Fibroblast of lung (primary cell): ENCODE results near the gene ANKRD6. TPM values are rescaled to one million over a fixed set of nuclear protein-coding genes. Genes with fewer than 3 reads are reported as not detected.
A peak's percentile ranks its signal among the peaks of the same experiment; 100 is the strongest.

ENCODE experiments used
- DNase-seq, 2 donors: peaks; one replicate each; pipeline versions ENCODE4 v3.0.0 to v3.0.0-alpha.2; 2010; ENCODE audit warnings: low read depth in 2 of 2
- H2AFZ ChIP-seq: 2 replicates; pipeline ENCODE4 v1.5.1; 2012; ENCODE audit warnings: low read length, control low read depth, inconsistent platforms
- H3K27ac ChIP-seq: 2 replicates; pipeline ENCODE4 v1.5.1; 2011; ENCODE audit warnings: low read length, control low read depth; ENCODE audit not compliant: insufficient read depth
- H3K27me3 ChIP-seq: 2 replicates; pipeline ENCODE4 v1.5.1; 2011; ENCODE audit warnings: mild to moderate bottlenecking, low read length; ENCODE audit not compliant: control insufficient read depth, insufficient read depth
- H3K36me3 ChIP-seq: 2 replicates; pipeline ENCODE4 v1.5.1; 2011; ENCODE audit warnings: low read length; ENCODE audit not compliant: control insufficient read depth, insufficient read depth
- H3K4me1 ChIP-seq: 2 replicates; pipeline ENCODE4 v1.5.1; 2011; ENCODE audit warnings: low read length; ENCODE audit not compliant: control insufficient read depth, insufficient read depth; ENCODE audit errors: extremely low read depth
- H3K4me2 ChIP-seq: 2 replicates; pipeline ENCODE4 v1.5.1; 2011; ENCODE audit warnings: low read length, control low read depth; ENCODE audit not compliant: insufficient read depth; ENCODE audit errors: extremely low read depth
- H3K4me3 ChIP-seq, 4 experiments: fragments of 200-600 bp in 1 of 4; sonication (generic) in 1 of 4; replicated peaks in 1 of 4; 2 replicates each; pipeline ENCODE4 v1.5.1; 2011 to 2016; ENCODE audit warnings: low read length in 4 of 4, low read depth in 3 of 4, mild to moderate bottlenecking in 3 of 4, control low read depth in 2 of 4, inconsistent platforms in 1 of 4, mixed read lengths in 1 of 4; ENCODE audit not compliant: insufficient read depth in 1 of 4; ENCODE audit errors: control extremely low read depth in 1 of 4
- H3K79me2 ChIP-seq: 2 replicates; pipeline ENCODE4 v1.5.1; 2012; ENCODE audit warnings: mild to moderate bottlenecking, low read length, inconsistent platforms; ENCODE audit not compliant: control insufficient read depth, insufficient read depth
- H3K9ac ChIP-seq: 2 replicates; pipeline ENCODE4 v1.5.1; 2011; ENCODE audit warnings: mild to moderate bottlenecking, low read length, control low read depth; ENCODE audit not compliant: insufficient read depth
- H3K9me3 ChIP-seq: 2 replicates; pipeline ENCODE4 v1.5.1; 2012; ENCODE audit warnings: low read depth, low read length; ENCODE audit not compliant: control insufficient read depth, insufficient read depth
- H4K20me1 ChIP-seq: 2 replicates; pipeline ENCODE4 v1.5.1; 2011; ENCODE audit warnings: low read length; ENCODE audit not compliant: control insufficient read depth, insufficient read depth; ENCODE audit errors: extremely low read depth
- CTCF ChIP-seq, 2 donors: IDR thresholded peaks in 1 of 2; conservative IDR thresholded peaks in 1 of 2; 1 replicate in 1 of 2; 2 replicates in 1 of 2; pipeline ENCODE4 v1.5.1; 2011 to 2012; ENCODE audit warnings: low read length in 2 of 2, control low read depth in 1 of 2, inconsistent platforms in 1 of 2, low read depth in 1 of 2, mild to moderate bottlenecking in 1 of 2
- EZH2 ChIP-seq: IDR thresholded peaks from 2 replicates; pipeline ENCODE4 v1.5.1; 2012; ENCODE audit warnings: low read length, control low read depth, mild to moderate bottlenecking; ENCODE audit errors: missing control alignments
- polyA plus RNA-seq, 2 donors: library from polyadenylated mRNA; depleted of rRNA in 1 of 2; stranded (reverse) in 1 of 2; unstranded in 1 of 2; fragments of >200 nt; gene quantifications; 2 replicates each; pipeline ENCODE4 v1.2.1, GENCODE V29; 2011 to 2012; ENCODE audit warnings: missing spikeins in 1 of 2
- total RNA-seq: library from RNA; depleted of rRNA; stranded (reverse); fragments of >200 nt; gene quantifications from 2 replicates; pipeline ENCODE4 v1.2.1, GENCODE V29; 2014

The ANKRD6 gene
- total and polyA plus RNA-seq, 2 donors (not counting 1 experiment from before 2014, with no cell fraction given) = 0.39 to 2.3 TPM

- Histone ChIP-seq H3K4me3 (no peak overlapping the region), H3K27ac (no peak overlapping the region), H4K20me1 (no peaks in the 10 kb centered on the region), H3K9me3 (no peaks in the 10 kb centered on the region), H3K4me1 (no peaks in the 10 kb centered on the region), H2AFZ (no peak overlapping the region), H3K36me3 (no peaks in the 10 kb centered on the region), H3K4me2 (peak overlapping the region; percentile 52), H3K79me2 (no peaks in the 10 kb centered on the region), H3K9ac (no peak overlapping the region), H3K27me3 (no peaks in the 10 kb centered on the region)
- TF ChIP-seq CTCF (conservative IDR thresholded peaks at IDR 0.05 in 1 of 2, IDR thresholded peaks at IDR 0.05 in 1 of 2; ENCODE audit: low read depth in 1 of 2, low read length in 2 of 2) = no peak
- no peak for TF ChIP-seq EZH2
- DNase-seq = peak; percentile 15 to 27
Observed at GRCh38 chr6:89475634-89476033, 42.7 kb downstream of the ANKRD6 start.

- H3K4me3 ChIP-seq = no peak overlapping the region
- H3K4me1 ChIP-seq = no peaks in the 10 kb centered on the region
- no peaks in the 10 kb centered on the region for H3K27me3 ChIP-seq
- no peak for DNase-seq
- H2AFZ ChIP-seq = no peak overlapping the region
- no peaks in the 10 kb centered on the region for H3K9me3 ChIP-seq
- no peaks in the 10 kb centered on the region for H3K79me2 ChIP-seq
- H3K27ac ChIP-seq = no peak overlapping the region
- H3K9ac ChIP-seq = no peak overlapping the region
- H4K20me1 ChIP-seq = no peaks in the 10 kb centered on the region
- TF ChIP-seq EZH2 (no peak), CTCF (conservative IDR thresholded peaks at IDR 0.05 in 1 of 2, IDR thresholded peaks at IDR 0.05 in 1 of 2; ENCODE audit: low read depth in 1 of 2, low read length in 2 of 2) (no peak)
- no peaks in the 10 kb centered on the region for H3K36me3 ChIP-seq
- no peak overlapping the region for H3K4me2 ChIP-seq
Observed at GRCh38 chr6:89479897-89480296, 46.9 kb downstream of the ANKRD6 start.

- Histone ChIP-seq H3K4me3 (no peak overlapping the region), H3K79me2 (no peaks in the 10 kb centered on the region), H3K4me2 (no peak overlapping the region), H3K27me3 (no peaks in the 10 kb centered on the region), H3K9ac (no peak overlapping the region), H3K36me3 (no peaks in the 10 kb centered on the region), H4K20me1 (no peaks in the 10 kb centered on the region), H3K9me3 (no peaks in the 10 kb centered on the region), H3K27ac (no peak overlapping the region), H2AFZ (no peak overlapping the region), H3K4me1 (no peaks in the 10 kb centered on the region)
- TF ChIP-seq EZH2 = no peak
- TF ChIP-seq CTCF (conservative IDR thresholded peaks at IDR 0.05 in 1 of 2, IDR thresholded peaks at IDR 0.05 in 1 of 2; ENCODE audit: low read depth in 1 of 2, low read length in 2 of 2) = no peak
- no peak for DNase-seq
Observed at GRCh38 chr6:89481695-89482094, 48.7 kb downstream of the ANKRD6 start.
